Keratinocyte (primary cell): Measurements from ENCODE around the gene GSTM1. TPM values are rescaled to one million over a fixed set of nuclear protein-coding genes. Genes with fewer than 3 reads are reported as not detected.
A peak's percentile ranks its signal among the peaks of the same experiment; 100 is the strongest.

ENCODE experiments used
- DNase-seq: peaks from one replicate; pipeline ENCODE4 v3.0.0-alpha.2; 2011; ENCODE audit warnings: low read depth, missing footprints, low spot score
- FAIRE-seq: peaks from 2 replicates; lab custom pipeline; 2011; peaks lifted over from hg19 to GRCh38; lab: Jason Lieb, UNC
- H2AFZ ChIP-seq: 2 replicates; pipeline ENCODE4 v1.6.0; 2012; ENCODE audit warnings: low read length, control low read depth, inconsistent platforms; ENCODE audit not compliant: control insufficient read depth
- H3K27ac ChIP-seq: 2 replicates; pipeline ENCODE4 v1.5.1; 2011; ENCODE audit warnings: low read length; ENCODE audit not compliant: control insufficient read depth, insufficient read depth
- H3K27me3 ChIP-seq: 3 replicates; pipeline ENCODE4 v1.6.0; 2011; ENCODE audit warnings: low read length; ENCODE audit not compliant: control insufficient read depth, insufficient read depth; ENCODE audit errors: extremely low read depth
- H3K36me3 ChIP-seq, 2 experiments: 2 replicates in 1 of 2; 3 replicates in 1 of 2; pipeline ENCODE4 v1.5.1; 2011; ENCODE audit warnings: low read length in 2 of 2, mild to moderate bottlenecking in 1 of 2; ENCODE audit not compliant: control insufficient read depth in 2 of 2, insufficient read depth in 2 of 2; ENCODE audit errors: extremely low read depth in 1 of 2
- H3K4me1 ChIP-seq: 3 replicates; pipeline ENCODE4 v1.5.1; 2011; ENCODE audit warnings: low read length; ENCODE audit not compliant: control insufficient read depth, insufficient read depth; ENCODE audit errors: extremely low read depth
- H3K4me2 ChIP-seq: 3 replicates; pipeline ENCODE4 v1.6.0; 2011; ENCODE audit warnings: low read depth, low read length; ENCODE audit not compliant: control insufficient read depth, insufficient read depth; ENCODE audit errors: extremely low read depth
- H3K4me3 ChIP-seq, 3 experiments: fragments of 200-600 bp in 1 of 3; sonication (generic) in 1 of 3; 2 replicates in 2 of 3; 3 replicates in 1 of 3; pipeline ENCODE4 v1.5.1; 2011 to 2016; ENCODE audit warnings: low read length in 3 of 3, mild to moderate bottlenecking in 3 of 3, control low read depth in 2 of 3, inconsistent platforms in 1 of 3, low read depth in 1 of 3, mixed read lengths in 1 of 3, mixed run types in 1 of 3, moderate library complexity in 1 of 3; ENCODE audit not compliant: control insufficient read depth in 2 of 3, insufficient read depth in 2 of 3; ENCODE audit errors: extremely low read depth in 1 of 3
- H3K79me2 ChIP-seq: 2 replicates; pipeline ENCODE4 v1.6.0; 2012; ENCODE audit warnings: low read length; ENCODE audit not compliant: control insufficient read depth, insufficient read depth
- H3K9ac ChIP-seq: 3 replicates; pipeline ENCODE4 v1.6.0; 2011; ENCODE audit warnings: low read length; ENCODE audit not compliant: control insufficient read depth, insufficient read depth; ENCODE audit errors: extremely low read depth
- H3K9me1 ChIP-seq: 3 replicates; pipeline ENCODE4 v1.6.0; 2011; ENCODE audit warnings: low read length; ENCODE audit not compliant: control insufficient read depth, insufficient read depth; ENCODE audit errors: extremely low read depth
- H3K9me3 ChIP-seq: 2 replicates; pipeline ENCODE4 v1.5.1; 2012; ENCODE audit warnings: low read depth, low read length; ENCODE audit not compliant: control insufficient read depth
- H4K20me1 ChIP-seq: 3 replicates; pipeline ENCODE4 v1.6.0; 2011; ENCODE audit warnings: low read length; ENCODE audit not compliant: control insufficient read depth, insufficient read depth; ENCODE audit errors: extremely low read depth
- CTCF ChIP-seq, 3 experiments: IDR thresholded peaks in 1 of 3; conservative IDR thresholded peaks in 1 of 3; optimal IDR thresholded peaks in 1 of 3; 2 replicates in 2 of 3; 3 replicates in 1 of 3; pipeline versions ENCODE3 to v1.5.1; 2011; ENCODE audit warnings: low read length in 3 of 3, mild to moderate bottlenecking in 3 of 3, moderate library complexity in 2 of 3, control low read depth in 1 of 3, inconsistent platforms in 1 of 3; ENCODE audit not compliant: insufficient read depth in 2 of 3; ENCODE audit errors: extremely low read depth in 1 of 3
- EZH2 ChIP-seq: IDR thresholded peaks from one replicate; pipeline ENCODE4 v1.6.1; 2012; ENCODE audit warnings: inconsistent platforms, mild to moderate bottlenecking, low read length, moderate library complexity
- dilution Hi-C: fragments of 300-500 bp; cut with MboI; formaldehyde crosslinking; loops from one replicate; pipeline ENCODE4 v1.7.0; 2020; ENCODE audit warnings: low sequenced_read_pairs; ENCODE audit not compliant: extremely low pct_ligation_motif_present
- polyA plus RNA-seq, 5 experiments: library from polyadenylated mRNA; depleted of rRNA in 3 of 5; stranded (reverse) in 3 of 5; stranded (forward) in 1 of 5; unstranded in 1 of 5; fragments of >200 nt; gene quantifications; 1 replicate in 1 of 5; 2 replicates in 3 of 5; 3 replicates in 1 of 5; pipeline versions ENCODE4 v1.2.1 to v1.2.3, GENCODE V29; 2011 to 2012; ENCODE audit warnings: missing spikeins in 2 of 5, low read depth in 1 of 5, low replicate concordance in 1 of 5

Gene GSTM1
- polyA plus RNA-seq, 1 donor (not counting 4 experiments of a cell fraction or from before 2014, with no cell fraction given), result 13.5 TPM

GRCh38 chr1:109655615-109656519, 31.8 kb upstream of the GSTM1 start, which contains the start of gene GSTM4:
Gene GSTM4 (plus strand): TSS chr1:109656099. CDS start chr1:109656390, 291 bp downstream.
- H3K36me3 ChIP-seq, result no peaks in the 10 kb centered on the region
- H3K4me3 ChIP-seq, result peak within 1 kb of the TSS; percentile 51 to 93 (median 80)
- H3K27me3 ChIP-seq, result no peaks in the 10 kb centered on the region
- peak within 1 kb of the TSS; percentile 66 for H3K9ac ChIP-seq
- no peak within 1 kb of the TSS for H3K27ac ChIP-seq
- H3K4me1 ChIP-seq, result peaks cover 7% of the 10 kb centered on the region
- DNase-seq (no peak), FAIRE-seq (no peak)
- no peaks in the 10 kb centered on the region for H4K20me1 ChIP-seq
- H3K79me2 ChIP-seq, result no peaks in the 10 kb centered on the region
- no peaks in the 10 kb centered on the region for H3K9me1 ChIP-seq
- H3K4me2 ChIP-seq, result peak within 1 kb of the TSS; percentile 96
- H2AFZ ChIP-seq, result peak within 1 kb of the TSS; percentile 98
- no peaks in the 10 kb centered on the region for H3K9me3 ChIP-seq
- dilution Hi-C loops, result no loop called here
- no peak for TF ChIP-seq EZH2
- peak in 1 of 3 experiments; percentile 6 for TF ChIP-seq CTCF (optimal IDR thresholded peaks at IDR 0.05 in 1 of 3, IDR thresholded peaks at IDR 0.05 in 1 of 3, conservative IDR thresholded peaks at IDR 0.05 in 1 of 3; ENCODE audit: extremely low read depth in 1 of 3, insufficient read depth in 2 of 3, low read length in 3 of 3)

GRCh38 chr1:109657395-109657794, 30.2 kb upstream of the GSTM1 start:
- H3K27ac ChIP-seq, result no peak overlapping the region
- no peaks in the 10 kb centered on the region for H3K27me3 ChIP-seq
- H3K4me1 ChIP-seq, result peaks cover 7% of the 10 kb centered on the region
- no peak overlapping the region for H2AFZ ChIP-seq
- FAIRE-seq (no peak), DNase-seq (no peak)
- no peak overlapping the region for H3K9ac ChIP-seq
- TF ChIP-seq EZH2, result no peak
- TF ChIP-seq CTCF (optimal IDR thresholded peaks at IDR 0.05 in 1 of 3, IDR thresholded peaks at IDR 0.05 in 1 of 3, conservative IDR thresholded peaks at IDR 0.05 in 1 of 3; ENCODE audit: extremely low read depth in 1 of 3, insufficient read depth in 2 of 3, low read length in 3 of 3), result no peak
- no peaks in the 10 kb centered on the region for H3K9me1 ChIP-seq
- no peaks in the 10 kb centered on the region for H3K9me3 ChIP-seq
- no peaks in the 10 kb centered on the region for H3K79me2 ChIP-seq
- H3K36me3 ChIP-seq, result no peaks in the 10 kb centered on the region
- no peak overlapping the region for H3K4me2 ChIP-seq
- dilution Hi-C loops, result no loop called here
- H3K4me3 ChIP-seq, result no peak overlapping the region
- H4K20me1 ChIP-seq, result no peaks in the 10 kb centered on the region
